IMR-90 (cell line): ENCODE results near the gene NFE2L1.

Experiments
- CTCF ChIP-seq: conservative IDR thresholded peaks from 2 replicates; pipeline ENCODE4 v1.5.1; 2012; ENCODE audit warnings: mild to moderate bottlenecking, low read depth, low read length, improper control_type of control experiment
- POLR2A ChIP-seq: IDR thresholded peaks from 2 replicates; pipeline ENCODE4 v1.6.1; 2012; ENCODE audit warnings: mild to moderate bottlenecking, low read depth, low read length

- TF ChIP-seq CTCF (no peak), POLR2A (no peak)
Observed at GRCh38 chr17:48021934-48022333, 26.2 kb upstream of the NFE2L1 start.
